ENCODE data around the gene HDAC5.

Gene HDAC5

DNA sequence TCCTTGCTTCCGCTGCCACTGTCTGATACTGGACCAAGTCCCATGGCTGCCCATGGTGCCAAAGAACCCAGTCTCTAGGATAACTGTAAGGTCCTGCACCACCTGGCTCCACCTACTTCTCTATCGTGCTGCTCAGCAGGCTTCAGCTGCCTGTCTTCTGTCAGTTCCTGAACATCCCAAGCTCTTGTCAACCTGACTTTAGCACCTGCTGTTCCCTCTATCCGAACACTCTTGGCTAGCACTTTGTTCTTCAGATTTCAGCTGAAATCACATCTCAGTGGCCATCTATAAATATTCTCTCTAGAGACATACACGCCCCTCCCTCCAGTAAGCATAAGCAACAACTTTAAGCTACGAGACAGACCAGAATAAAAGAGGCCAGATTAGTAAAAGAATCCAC lies 93.7 kb downstream of the HDAC5 start:
- DNase-seq (ENCODE audit: low spot score): no peak

Small RNAs within 50 kb of the gene (small RNA-seq; reads per million reads assigned to genes)
- 0 reads per million in 2 experiments for gene RNU6-131P

All from SK-N-DZ (cell line).